ENCODE results near the gene NXF1. TPM values are rescaled to one million over a fixed set of nuclear protein-coding genes. Genes with fewer than 3 reads are reported as not detected.
A peak's percentile ranks its signal among the peaks of the same experiment; 100 is the strongest.

The NXF1 gene
- total and polyA plus RNA-seq, 2 of the 13 experiments (the other 11 are each of a cell fraction or from before 2014, with no cell fraction given): 30.4 to 30.9 TPM

- TF ChIP-seq, protein P1, sequence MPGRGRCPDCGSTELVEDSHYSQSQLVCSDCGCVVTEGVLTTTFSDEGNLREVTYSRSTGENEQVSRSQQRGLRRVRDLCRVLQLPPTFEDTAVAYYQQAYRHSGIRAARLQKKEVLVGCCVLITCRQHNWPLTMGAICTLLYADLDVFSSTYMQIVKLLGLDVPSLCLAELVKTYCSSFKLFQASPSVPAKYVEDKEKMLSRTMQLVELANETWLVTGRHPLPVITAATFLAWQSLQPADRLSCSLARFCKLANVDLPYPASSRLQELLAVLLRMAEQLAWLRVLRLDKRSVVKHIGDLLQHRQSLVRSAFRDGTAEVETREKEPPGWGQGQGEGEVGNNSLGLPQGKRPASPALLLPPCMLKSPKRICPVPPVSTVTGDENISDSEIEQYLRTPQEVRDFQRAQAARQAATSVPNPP (CRISPR knock-in tag; IDR thresholded peaks at IDR 0.05): peak; percentile 86; the same call in 1 of the 2 replicates
- TF ChIP-seq ZNF567 (CRISPR knock-in tag; IDR thresholded peaks at IDR 0.05; ENCODE audit: borderline replicate concordance) (no peak; the same call in 1 of the 2 replicates), ZNF792 (CRISPR knock-in tag; IDR thresholded peaks at IDR 0.05) (peak; percentile 85), ZNF180 (CRISPR knock-in tag; IDR thresholded peaks at IDR 0.05; ENCODE audit: borderline replicate concordance, low read depth) (peak; percentile 82; the same call in 1 of the 2 replicates), ZNF253 (CRISPR knock-in tag; IDR thresholded peaks at IDR 0.05; ENCODE audit: borderline replicate concordance) (no peak), PAXIP1 (CRISPR knock-in tag; conservative IDR thresholded peaks at IDR 0.05) (peak; percentile 57), HOXA5 (CRISPR knock-in tag; IDR thresholded peaks at IDR 0.05) (peak; percentile 97), HNF4G (IDR thresholded peaks at IDR 0.05; ENCODE audit: borderline replicate concordance, low read depth, low read length) (peak; percentile 36; the same call in 1 of the 2 replicates), HNF4G (CRISPR knock-in tag; IDR thresholded peaks at IDR 0.05; ENCODE audit: borderline replicate concordance, low read depth) (0 out of 2 replicates have a peak, but pooled peaks have one; percentile 58), NFKBIZ (CRISPR knock-in tag; IDR thresholded peaks at IDR 0.05) (peak; percentile 87; the same call in 1 of the 2 replicates), ARID4A (CRISPR knock-in tag; IDR thresholded peaks at IDR 0.05; ENCODE audit: borderline replicate concordance) (peak; percentile 48; the same call in 1 of the 2 replicates), ZNF343 (CRISPR knock-in tag; IDR thresholded peaks at IDR 0.05) (no peak), MXD1 (CRISPR knock-in tag; IDR thresholded peaks at IDR 0.05) (no peak), ZBTB42 (CRISPR knock-in tag; IDR thresholded peaks at IDR 0.05) (no peak), POGZ (CRISPR knock-in tag; IDR thresholded peaks at IDR 0.05) (no peak)
- TF ChIP-seq, protein P2, sequence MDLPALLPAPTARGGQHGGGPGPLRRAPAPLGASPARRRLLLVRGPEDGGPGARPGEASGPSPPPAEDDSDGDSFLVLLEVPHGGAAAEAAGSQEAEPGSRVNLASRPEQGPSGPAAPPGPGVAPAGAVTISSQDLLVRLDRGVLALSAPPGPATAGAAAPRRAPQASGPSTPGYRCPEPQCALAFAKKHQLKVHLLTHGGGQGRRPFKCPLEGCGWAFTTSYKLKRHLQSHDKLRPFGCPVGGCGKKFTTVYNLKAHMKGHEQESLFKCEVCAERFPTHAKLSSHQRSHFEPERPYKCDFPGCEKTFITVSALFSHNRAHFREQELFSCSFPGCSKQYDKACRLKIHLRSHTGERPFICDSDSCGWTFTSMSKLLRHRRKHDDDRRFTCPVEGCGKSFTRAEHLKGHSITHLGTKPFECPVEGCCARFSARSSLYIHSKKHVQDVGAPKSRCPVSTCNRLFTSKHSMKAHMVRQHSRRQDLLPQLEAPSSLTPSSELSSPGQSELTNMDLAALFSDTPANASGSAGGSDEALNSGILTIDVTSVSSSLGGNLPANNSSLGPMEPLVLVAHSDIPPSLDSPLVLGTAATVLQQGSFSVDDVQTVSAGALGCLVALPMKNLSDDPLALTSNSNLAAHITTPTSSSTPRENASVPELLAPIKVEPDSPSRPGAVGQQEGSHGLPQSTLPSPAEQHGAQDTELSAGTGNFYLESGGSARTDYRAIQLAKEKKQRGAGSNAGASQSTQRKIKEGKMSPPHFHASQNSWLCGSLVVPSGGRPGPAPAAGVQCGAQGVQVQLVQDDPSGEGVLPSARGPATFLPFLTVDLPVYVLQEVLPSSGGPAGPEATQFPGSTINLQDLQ (CRISPR knock-in tag; IDR thresholded peaks at IDR 0.05): no peak
Observed at GRCh38 chr11:62841361-62842170, 36.3 kb upstream of the NXF1 start (continued).
